Measurements from ENCODE around the gene AKAP8L. TPM values are rescaled to one million over a fixed set of nuclear protein-coding genes. Genes with fewer than 3 reads are reported as not detected.
A peak's percentile ranks its signal among the peaks of the same experiment; 100 is the strongest.

The AKAP8L gene
- total RNA-seq, 1 experiment from 2014 or later: 51.8 TPM

GRCh38 chr19:15332311-15332996 is 86.3 kb downstream of the AKAP8L start, which contains the start of gene BRD4:
BRD4 (minus strand) TSS chr19:15332539; CDS start chr19:15273099, 59,440 bp downstream.
- in situ Hi-C loops (cut with HindIII; ENCODE audit: low pct_unique_long_range_greater_than_20kb, low sequenced_read_pairs): no loop called here
- peak; percentile 52 for DNase-seq (ENCODE audit: low read depth)

GRCh38 chr19:15331419-15332310 is 87.1 kb downstream of the AKAP8L start:
- in situ Hi-C loops (cut with HindIII; ENCODE audit: low pct_unique_long_range_greater_than_20kb, low sequenced_read_pairs): no loop called here
- no peak for DNase-seq (ENCODE audit: low read depth)

- peak; percentile 73 for DNase-seq (ENCODE audit: low read depth)
- in situ Hi-C loops (cut with HindIII; ENCODE audit: low pct_unique_long_range_greater_than_20kb, low sequenced_read_pairs): no loop called here
Observed at GRCh38 chr19:15330801-15331418, 87.9 kb downstream of the AKAP8L start.

Other genes starting within 250 kb of the AKAP8L start
- 0.14 and 0.38 TPM in 2 replicates for gene NOTCH3, start 218.0 kb downstream of the AKAP8L start, total RNA-seq (2014; rRNA removed; shearing (Covaris generic); ENCODE audit: low replicate concordance)
- not detected in 2 replicates for gene EPHX3, start 186.5 kb downstream of the AKAP8L start, total RNA-seq (2014; rRNA removed; shearing (Covaris generic); ENCODE audit: low replicate concordance)
- gene BRD4, start 86.4 kb downstream of the AKAP8L start, total RNA-seq (2014; rRNA removed; shearing (Covaris generic); ENCODE audit: low replicate concordance): 7.2 and 7.5 TPM in 2 replicates
- gene AKAP8, start 39.2 kb downstream of the AKAP8L start, total RNA-seq (2014; rRNA removed; shearing (Covaris generic); ENCODE audit: low replicate concordance): 15.8 and 18.9 TPM in 2 replicates
- gene WIZ, start 31.0 kb upstream of the AKAP8L start, total RNA-seq (2014; rRNA removed; shearing (Covaris generic); ENCODE audit: low replicate concordance): 9.7 and 11.5 TPM in 2 replicates
- gene RASAL3, start 45.6 kb upstream of the AKAP8L start, total RNA-seq (2014; rRNA removed; shearing (Covaris generic); ENCODE audit: low replicate concordance): not detected in 2 replicates
- not detected in 2 replicates for gene PGLYRP2, start 60.5 kb upstream of the AKAP8L start, total RNA-seq (2014; rRNA removed; shearing (Covaris generic); ENCODE audit: low replicate concordance)
- gene CYP4F22, start 89.5 kb upstream of the AKAP8L start, total RNA-seq (2014; rRNA removed; shearing (Covaris generic); ENCODE audit: low replicate concordance): not detected in 2 replicates
- 0.24 TPM in 1 of 2 replicates, not detected in the other for gene CYP4F8, start 196.2 kb upstream of the AKAP8L start, total RNA-seq (2014; rRNA removed; shearing (Covaris generic); ENCODE audit: low replicate concordance)
- gene CYP4F3, start 221.9 kb upstream of the AKAP8L start, total RNA-seq (2014; rRNA removed; shearing (Covaris generic); ENCODE audit: low replicate concordance): 38.1 and 38.5 TPM in 2 replicates